NCI-H2171 treated with DMSO at 0.1 percent for 48 hours (cell line): Measurements from ENCODE around the gene ATAD1.
"Not testable (repeated sequence)": the region's sequence is repeated elsewhere in the genome, so short reads cannot be mapped to it uniquely, and the experiment has no call there.

ENCODE experiments used
- DNase-seq: peaks from one replicate; lab custom pipeline; 2025; lab: John Stamatoyannopoulos, UW

Gene ATAD1

DNA sequence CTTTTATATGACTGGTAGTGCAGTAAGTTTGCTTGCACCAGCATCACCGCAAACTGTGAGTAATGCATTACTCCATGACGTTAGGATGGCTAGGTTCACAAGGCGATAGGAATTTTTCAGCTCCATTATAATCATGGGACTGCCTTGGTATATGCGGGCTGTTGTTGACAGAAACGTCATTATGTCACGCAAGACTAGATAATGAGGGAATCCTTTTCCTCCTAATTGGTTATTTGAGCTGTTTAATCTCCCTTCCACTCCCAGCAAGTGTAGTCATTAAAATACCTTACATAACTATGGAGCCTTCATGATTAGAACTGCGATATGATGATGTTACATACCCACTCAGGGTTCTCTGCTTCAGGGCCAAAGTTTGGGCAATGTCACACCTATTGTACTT lies 28.0 kb upstream of the ATAD1 start:
- no peak for DNase-seq

DNA sequence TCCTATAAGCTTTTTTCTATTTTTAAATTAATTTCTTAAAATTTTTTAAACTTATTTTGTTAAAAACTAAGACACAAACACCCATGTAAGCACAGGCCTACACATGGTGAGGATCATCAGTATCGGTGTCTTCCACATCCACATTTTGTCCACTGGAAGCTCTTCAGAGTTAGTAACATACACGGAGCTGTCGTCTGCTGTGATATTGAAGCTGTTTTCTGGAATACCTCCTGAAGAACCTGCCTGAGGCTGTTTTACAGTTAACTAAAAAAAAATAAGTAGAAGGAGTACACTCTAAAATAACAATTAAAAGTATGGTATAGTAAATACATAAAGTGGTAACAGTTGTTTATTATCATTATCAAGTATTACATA lies 27.6 kb upstream of the ATAD1 start:
- no peak for DNase-seq

DNA sequence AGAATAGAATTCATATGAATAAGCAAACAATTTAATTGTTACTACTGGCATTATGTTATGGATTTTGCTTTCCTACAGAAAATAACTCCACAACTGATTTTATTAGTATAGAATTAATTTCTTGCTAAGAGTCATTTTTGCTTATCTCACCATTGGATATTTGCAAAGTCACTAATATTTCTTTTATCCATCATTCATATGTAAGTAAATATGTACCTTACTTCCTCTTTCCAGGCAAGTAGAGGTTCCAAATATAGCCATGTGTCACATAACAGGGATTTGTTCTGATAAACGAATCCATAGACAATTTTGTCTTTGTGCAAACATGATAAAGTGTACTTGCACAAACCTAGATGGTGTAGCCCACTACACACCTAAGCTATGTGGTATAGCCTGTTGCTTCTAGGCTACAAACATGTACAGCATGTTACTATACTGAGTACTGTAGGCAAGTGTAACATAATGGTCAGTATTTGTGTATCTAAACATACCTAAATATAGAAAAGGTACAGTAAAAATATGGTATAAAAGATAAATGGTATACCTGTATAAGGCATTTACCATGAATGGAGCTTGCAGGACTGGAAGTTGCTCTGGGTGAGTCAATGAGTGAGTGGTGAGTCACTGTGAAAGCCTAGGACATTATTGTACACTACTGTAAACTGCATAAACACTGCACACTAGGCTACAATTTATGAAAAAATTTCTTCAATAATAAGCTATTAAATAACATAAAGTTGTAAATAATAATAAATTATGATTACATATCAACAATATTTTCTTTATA lies 27.0 kb upstream of the ATAD1 start:
- DNase-seq, result no peak

DNA sequence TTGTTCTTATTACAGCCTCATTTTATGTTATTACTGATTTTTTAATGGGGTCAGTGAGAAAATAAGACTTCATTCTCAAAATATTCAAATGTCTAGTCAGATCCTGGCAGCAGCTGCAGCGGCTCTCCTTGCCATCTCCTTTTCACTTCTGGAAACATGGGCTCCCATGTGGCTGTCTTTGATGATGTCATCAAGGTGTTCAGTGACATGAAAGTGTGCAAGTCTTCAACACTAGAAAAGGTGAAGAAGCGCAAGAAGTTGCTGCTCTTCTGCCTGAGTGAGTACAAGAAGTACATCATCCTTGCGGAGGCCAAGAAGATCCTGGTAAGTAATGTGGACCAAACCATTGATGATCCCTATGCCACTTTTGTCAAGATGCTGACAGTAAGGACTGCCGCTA lies 25.7 kb upstream of the ATAD1 start:
- no peak for DNase-seq

DNA sequence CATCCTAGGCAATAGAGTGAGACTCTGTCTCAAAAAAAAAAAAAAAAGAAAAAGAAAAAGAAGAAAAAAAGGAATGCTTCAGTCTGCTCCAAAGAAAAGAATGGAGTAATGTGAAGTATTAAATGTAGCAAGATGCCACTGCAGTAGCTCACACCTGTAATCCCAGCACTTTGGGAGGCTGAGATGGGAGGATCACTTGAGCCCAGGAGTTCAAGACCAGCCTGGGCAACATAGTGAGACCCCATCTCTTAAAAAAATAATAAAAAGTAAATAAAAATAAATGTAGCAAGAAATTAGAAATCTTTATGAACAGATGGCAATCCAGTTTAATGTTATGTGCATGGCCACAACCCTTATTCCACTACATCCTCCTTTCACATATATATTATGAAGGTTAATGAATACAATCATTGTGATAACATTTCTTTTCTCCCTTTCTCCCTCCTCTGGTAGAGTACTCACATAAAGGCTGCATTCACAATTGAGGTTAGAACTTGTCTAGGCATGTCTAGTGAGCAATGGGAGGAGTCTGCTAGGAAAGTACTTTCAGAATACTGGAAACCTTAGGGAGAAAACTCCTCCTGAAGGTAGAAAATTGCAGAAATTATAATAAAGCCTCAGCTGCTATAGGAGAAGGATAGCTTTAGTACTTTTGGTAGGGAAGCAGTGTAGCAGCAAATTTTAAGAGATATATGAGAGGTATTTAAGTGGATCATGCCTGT lies 24.9 kb upstream of the ATAD1 start:
- no peak for DNase-seq

DNA sequence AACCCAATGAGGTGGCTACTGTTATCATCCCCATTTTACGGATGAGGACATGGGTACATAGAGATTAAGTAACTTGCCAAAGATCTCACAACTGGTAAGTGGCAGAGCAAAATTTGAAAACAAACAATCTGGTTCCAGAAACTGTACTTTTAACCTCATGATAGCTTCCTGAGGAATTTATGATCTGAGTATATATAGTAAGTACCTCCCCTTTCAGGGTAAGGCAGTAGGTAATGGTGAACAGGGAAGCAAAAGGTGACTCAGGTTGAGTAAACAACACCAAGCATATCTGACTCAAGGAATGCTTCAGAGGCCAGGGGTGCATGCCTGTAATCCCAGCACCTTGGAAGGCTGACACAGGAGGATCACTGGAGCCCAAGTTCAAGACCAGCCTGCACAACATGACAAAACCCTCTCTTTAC lies 24.2 kb upstream of the ATAD1 start:
- no peak for DNase-seq

DNA sequence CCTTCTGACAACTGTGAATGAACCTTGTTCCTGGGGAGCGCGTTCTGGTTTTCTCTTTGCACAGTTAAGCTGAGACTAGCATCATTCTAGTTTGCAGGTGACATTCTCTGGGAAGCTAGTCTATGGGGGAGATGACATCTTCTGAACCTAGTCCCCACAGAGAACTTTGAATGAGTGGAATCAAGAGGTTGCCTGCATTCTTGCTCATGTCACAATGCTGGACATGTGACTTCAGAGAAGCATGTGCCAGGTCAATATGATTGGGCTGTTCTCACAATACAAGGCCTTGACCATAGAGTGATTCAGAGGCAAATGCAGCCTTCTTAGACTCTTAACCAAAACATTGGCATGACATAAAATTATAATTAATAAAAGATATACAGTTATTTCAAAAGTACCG lies 23.2 kb upstream of the ATAD1 start:
- DNase-seq, result no peak

DNA sequence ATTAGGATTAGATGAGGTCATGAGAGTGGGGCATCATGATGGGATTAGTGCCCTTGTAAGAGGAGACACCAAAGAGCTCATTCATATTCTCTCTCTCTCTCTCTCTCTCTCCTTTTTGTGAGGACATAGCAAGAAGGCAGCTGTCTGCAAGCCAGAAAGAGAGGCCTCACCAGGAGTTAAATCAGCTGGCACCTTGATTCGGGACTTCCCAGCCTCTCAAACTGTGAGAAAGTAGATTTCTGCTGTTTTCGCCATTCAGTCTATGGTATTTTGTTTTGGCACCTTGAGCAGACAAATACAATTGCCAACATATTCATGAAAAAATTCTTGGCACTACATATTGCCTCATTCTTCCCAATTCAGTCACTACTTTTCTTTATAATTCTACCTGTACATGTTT lies 20.6 kb upstream of the ATAD1 start:
- no peak for DNase-seq

DNA sequence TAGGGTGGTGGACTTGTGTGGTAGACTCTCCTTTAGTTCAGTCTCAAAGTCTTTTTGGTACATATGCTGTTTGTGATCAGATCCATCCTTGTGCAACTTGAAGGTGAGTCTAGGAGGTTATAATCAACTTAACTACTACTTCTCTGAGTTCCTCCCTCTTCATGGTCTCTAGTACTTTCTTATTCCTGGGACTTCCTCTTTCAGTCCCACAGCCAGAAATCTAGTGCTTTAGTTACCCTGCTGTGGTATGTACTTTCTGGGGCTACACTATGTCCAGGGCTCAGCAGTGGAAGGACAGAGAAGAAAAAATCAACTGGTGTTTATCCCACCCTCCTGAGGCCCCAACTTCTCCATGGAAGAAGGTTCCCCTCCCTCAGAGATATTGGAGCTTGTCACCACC lies 19.4 kb upstream of the ATAD1 start:
- DNase-seq, result no peak

DNA sequence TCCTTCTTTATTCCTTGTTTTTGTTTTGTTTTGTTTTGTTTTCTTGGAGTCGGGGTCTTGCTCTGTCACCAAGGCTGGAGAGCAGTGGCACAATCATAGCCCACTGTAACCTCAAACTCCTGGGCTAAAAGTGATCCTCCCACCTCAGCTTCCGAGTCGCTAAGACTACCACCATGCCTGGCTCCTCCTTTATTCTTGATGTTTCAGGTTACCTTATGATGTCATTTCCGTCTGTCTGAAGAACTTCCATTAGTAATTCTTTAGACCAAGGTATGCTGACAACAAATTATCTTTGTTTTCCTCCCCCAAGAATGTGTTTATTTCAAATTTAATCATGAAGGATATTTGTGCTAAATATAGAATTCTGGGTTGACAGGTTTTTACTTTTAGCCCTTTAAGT lies 18.1 kb upstream of the ATAD1 start:
- DNase-seq, result no peak

DNA sequence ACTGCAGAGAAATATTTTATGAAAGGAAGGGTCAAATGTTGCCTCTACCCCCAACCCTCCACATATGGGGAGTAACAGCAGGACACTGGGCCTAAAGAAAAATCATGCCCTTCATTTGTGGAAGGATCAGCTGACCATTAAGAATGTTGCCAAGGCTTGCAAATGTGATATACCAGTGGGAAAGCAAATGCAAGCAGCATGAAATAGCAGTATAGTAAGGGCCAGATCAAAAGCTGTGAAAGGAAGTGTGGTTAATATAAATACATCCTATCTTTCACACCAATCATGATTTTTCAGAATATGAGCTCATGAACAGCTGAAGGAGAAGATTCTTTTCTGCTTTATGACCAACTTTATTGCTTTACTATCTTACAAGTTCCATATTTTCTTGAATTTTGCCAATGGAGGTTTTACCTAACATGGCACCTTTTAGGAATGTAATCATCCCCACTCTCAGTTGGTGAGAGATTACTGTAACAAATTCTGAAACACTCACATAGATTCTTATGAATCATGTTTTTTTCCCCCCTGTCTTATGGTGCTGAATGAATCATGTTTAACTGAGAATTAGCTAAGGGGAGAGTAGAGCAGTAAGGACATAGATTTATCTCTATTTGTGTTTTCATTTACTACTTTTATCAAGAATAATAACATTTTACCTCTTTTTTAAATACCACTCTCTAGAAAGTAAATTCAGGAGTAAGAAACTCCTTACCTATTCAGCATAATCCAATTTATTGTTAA lies 12.1 kb upstream of the ATAD1 start:
- no peak for DNase-seq

DNA sequence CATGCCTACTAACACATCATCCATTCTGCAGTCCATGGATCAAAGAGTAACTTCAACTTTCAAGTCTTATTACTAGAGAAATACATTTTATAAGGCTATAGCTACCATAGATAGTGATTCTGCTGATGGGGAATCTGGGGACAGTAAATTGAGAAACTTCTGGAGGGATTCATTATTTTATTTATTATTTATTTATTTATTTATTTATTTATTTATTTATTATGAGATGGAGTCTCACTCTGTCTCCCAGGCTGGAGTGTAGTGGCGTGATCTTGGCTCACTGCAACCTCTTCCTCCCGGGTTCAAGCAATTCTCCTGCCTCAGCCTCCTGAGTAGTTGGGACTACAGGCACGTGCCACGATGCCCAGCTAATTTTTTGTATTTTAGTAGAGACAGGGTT lies 11.0 kb upstream of the ATAD1 start:
- DNase-seq, result not testable (repeated sequence)

DNA sequence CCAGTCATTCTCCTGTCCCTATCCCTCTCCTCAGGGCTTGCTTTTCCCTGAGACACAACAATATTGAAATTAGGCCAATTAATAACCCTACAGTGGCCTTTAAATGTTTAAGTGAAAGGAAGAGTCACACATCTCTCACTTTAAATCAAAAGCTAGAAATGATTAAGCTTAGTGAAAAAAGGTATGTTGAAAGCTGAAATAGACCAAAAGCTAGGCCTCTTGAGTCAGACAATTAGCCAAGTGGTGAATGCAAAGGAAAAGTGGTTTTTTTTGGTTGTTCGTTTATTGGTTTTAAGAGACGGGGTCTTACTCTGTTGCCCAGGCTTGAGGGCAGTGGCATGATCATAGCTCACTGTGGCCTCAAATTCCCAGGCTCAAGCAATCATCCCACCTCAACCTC lies 9.7 kb upstream of the ATAD1 start:
- no peak for DNase-seq

DNA sequence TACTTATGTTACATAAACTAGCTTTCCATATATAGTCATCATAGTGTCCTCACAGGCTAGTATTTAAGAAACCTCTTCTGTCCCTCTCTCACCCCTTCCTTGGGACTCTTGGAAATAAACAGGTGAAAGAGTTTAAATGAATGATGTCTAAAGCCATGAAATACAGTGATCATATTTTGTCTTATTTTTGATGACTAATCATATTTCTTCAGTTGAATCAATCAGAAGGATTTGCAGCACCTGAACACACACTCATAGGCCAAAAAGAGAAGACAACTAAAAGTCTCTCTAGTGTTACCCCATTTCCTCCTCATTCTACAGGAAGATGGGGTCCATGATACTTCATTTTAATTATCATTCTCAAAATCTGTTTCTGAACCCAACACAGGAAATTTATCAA lies 8.6 kb upstream of the ATAD1 start:
- DNase-seq, result no peak

DNA sequence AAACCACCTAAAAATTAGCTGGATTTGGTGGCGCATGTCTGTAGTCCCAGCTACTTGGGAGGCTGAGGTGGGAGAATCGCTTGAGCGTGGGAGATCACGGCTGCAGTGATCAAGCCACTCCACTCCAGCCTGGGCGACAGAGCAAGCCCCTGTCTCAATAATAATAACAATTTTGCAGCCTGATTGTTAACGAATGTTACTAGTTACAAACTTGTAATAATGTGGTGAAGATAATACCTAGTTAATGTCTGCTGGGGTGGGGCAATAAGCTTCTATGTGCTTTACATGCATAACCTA lies 1.2 kb upstream of the ATAD1 start:
- DNase-seq, result no peak

DNA sequence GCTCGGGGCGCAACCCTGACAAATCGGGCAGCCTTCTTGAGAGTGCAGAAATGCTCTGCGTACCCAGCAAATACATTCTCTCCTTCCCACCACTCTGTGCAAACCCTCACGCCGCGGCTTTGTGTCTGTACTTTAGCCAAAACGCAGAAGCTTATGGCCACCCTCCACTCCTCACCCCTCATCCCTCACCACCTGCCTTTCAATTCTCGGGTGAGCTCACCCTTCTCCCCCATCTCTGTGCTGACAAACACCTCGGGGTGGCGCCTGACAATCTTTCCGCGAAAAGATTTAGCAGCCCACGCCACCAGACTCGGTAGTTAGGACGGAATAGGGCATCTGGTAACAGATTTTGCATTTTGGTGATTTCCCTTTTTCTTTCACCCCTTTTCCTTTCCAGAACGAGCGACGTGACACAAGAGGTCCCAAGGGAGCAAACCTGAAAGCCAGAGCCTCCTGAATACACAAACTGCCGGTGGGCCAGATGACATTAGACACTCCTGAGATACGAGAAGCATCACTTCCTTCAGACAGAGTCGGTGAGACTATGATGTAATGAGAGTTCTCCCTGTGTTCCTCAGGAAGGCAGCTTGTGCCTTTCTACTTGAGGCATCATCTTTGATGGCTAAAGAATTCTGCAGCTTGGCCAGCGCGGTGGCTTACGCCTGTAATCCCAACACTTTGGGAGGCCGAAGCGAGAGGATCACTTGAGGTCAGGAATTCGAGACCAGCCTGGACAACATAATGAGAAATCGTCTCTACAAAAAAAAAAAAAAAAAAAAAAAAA lies 671 bp upstream of the ATAD1 start:
- DNase-seq, result peak; percentile 85

DNA sequence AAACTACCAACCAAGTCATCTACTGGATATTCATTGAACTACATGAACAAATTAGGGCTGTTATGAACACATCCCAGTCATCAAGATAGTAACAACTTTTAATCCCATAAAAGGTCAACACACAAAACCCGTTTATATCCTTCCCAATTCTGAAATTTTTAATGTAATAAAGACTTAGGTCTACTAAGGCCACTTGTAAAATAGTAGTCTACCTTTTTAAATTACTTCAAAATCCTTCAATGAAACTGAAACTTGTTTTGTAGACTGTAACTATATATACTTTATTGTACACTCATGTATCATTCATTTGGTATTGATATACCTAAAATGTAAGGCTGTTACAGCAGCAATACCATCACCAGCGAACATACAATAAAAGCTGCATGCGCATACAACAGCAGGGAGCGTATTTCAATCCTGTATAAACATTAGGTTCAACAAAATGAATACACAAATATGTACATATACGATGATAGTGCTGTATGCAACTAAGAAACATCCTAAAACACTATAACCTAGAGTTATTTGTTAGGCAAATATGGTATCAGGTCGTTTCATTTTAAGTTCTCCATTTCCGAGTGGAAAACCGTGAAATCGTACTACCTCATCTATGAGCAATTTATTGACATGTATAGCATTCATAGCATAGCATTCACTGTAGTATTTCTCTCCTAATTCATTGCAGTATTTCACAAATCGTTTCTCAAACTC lies 973 bp downstream of the ATAD1 start:
- no peak for DNase-seq

DNA sequence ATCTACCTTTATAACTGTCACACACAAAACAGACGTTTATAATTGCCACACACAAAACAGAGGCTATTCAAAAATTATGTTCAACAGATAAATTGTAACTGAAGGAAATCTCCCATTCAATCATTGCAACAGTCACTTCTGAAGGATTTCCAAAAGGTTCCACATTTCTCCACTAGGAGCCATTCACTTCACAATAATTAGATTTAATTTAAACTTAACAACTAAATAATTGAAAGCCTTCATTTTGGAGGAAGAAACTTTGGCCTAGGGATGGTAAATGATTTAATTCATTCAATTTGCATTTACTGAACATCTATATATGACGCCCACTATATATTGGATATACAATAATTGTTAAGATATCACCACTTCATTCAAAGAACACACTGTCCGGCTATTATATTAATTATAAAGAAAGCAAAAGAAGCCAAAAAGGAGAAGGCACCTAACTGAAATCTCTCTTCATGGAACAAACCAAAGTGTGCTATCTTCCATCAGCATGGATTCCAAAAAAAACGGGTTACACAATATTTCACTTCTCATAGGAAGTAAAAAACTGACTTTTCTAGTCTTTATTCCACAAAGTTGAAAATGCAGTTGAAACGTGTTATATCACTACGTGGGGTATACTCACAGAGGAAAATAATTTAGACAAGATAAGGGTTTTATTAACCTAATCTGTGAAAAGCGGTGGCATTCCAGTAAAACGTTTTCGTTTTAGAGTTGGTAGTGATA lies 1.7 kb downstream of the ATAD1 start:
- no peak for DNase-seq

DNA sequence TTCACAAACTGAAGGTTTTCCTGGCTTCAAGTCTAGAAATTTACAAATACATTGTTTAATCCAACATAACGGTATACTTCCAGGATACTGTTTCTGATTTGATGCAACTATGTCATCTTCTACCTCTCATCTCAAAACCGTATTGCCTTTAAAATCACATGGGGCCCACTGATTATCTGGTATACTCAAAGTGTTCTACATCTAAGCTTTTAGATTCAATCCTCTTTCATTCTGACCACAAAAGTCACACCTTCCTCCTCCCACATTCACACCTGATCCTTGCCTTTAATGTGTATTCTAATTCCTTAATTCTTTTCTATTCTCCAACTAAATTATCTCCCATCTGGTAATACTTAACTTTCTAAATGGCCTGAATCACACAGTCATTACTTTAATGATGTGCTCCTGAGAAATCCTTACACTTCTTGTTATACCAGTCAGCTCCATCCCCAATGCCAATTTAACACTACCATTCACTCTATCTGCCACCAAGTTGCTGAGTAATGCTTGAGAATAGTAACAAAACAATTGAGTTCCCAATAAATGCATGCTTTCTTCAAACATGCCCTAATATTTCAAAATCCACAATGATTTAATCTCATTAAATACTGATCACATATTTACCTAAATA lies 13.0 kb downstream of the ATAD1 start:
- no peak for DNase-seq

DNA sequence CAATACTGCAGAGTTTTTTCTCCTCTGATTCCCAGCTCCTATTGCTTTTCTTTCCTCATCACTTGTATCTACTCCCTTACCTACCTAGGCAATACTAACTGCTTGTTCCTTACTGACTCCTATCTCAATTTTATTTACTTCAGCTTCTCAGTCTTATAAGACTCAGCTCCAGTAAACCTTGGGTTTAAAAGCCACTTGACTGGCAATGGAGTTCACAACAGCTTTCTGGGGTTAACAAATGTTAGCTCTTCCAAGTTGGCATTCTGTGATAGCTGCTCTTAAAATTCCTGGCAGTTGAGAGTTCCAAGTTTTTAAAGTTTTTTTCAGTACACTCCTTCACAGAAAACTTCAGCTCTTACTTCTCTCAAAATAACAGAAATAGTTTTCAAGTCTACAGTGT lies 14.2 kb downstream of the ATAD1 start:
- DNase-seq, result no peak

DNA sequence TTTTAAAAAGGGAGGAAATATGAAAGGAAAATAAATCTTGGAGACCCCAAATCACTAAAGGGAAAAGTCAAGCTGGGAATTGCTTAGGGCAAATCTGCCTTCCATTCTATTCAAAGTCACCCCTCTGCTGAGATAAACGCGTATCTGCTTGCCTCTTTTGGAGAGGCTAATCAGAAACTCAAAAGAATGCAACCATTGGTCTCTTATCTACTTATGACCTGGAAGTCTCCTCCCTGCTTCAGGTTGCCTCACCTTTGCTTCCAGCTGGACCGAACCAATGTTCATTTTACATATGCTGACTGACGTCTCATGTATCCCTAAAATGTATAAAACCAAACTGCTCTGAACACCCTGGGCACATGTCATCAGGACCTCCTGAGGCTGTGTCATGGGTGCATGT lies 14.7 kb downstream of the ATAD1 start:
- no peak for DNase-seq
